Measurements from ENCODE around the gene C9orf85. TPM values are rescaled to one million over a fixed set of nuclear protein-coding genes. Genes with fewer than 3 reads are reported as not detected.
"Not testable (repeated sequence)": the region's sequence is repeated elsewhere in the genome, so short reads cannot be mapped to it uniquely, and the experiment has no call there.

The C9orf85 gene
- total and polyA plus RNA-seq, 7 donors = 5.5 to 13.7 (median 8.5) TPM

- no peaks in the 10 kb centered on the region for H3K9me3 ChIP-seq
- intact Hi-C loops (cut with DNase I) = no loop called here
- no peak overlapping the region for H3K4me3 ChIP-seq
- DNase-seq (no peak), ATAC-seq (no peak)
- H3K4me1 ChIP-seq = no peaks in the 10 kb centered on the region
- TF ChIP-seq, protein P1, sequence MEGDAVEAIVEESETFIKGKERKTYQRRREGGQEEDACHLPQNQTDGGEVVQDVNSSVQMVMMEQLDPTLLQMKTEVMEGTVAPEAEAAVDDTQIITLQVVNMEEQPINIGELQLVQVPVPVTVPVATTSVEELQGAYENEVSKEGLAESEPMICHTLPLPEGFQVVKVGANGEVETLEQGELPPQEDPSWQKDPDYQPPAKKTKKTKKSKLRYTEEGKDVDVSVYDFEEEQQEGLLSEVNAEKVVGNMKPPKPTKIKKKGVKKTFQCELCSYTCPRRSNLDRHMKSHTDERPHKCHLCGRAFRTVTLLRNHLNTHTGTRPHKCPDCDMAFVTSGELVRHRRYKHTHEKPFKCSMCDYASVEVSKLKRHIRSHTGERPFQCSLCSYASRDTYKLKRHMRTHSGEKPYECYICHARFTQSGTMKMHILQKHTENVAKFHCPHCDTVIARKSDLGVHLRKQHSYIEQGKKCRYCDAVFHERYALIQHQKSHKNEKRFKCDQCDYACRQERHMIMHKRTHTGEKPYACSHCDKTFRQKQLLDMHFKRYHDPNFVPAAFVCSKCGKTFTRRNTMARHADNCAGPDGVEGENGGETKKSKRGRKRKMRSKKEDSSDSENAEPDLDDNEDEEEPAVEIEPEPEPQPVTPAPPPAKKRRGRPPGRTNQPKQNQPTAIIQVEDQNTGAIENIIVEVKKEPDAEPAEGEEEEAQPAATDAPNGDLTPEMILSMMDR (IDR thresholded peaks at IDR 0.05) = no peak
- no peaks in the 10 kb centered on the region for H3K27me3 ChIP-seq (ENCODE audit: insufficient read depth in 3 of 3, low read length in 2 of 3)
- H3K27ac ChIP-seq = no peak overlapping the region
- no peaks in the 10 kb centered on the region for H3K36me3 ChIP-seq (ENCODE audit: insufficient read depth in 1 of 2, low read depth in 1 of 2)
Observed at GRCh38 chr9:72005451-72005850, 94.0 kb downstream of the C9orf85 start.

- no peak for DNase-seq
- no peak for ATAC-seq
- WGBS, 3 donors = 51 to 63% (median 59%) methylated on average over 5 of the region's 5 CpGs
- Histone ChIP-seq H3K4me3 (no peak overlapping the region), H3K36me3 (ENCODE audit: insufficient read depth in 1 of 2, low read depth in 1 of 2) (no peaks in the 10 kb centered on the region), H3K9me3 (no peaks in the 10 kb centered on the region), H3K27ac (no peak overlapping the region), H3K27me3 (ENCODE audit: insufficient read depth in 3 of 3, low read length in 2 of 3) (no peaks in the 10 kb centered on the region), H3K4me1 (no peaks in the 10 kb centered on the region)
- intact Hi-C loops (cut with DNase I) = no loop called here
- TF ChIP-seq, protein P1 (IDR thresholded peaks at IDR 0.05) = no peak
Observed at GRCh38 chr9:72006501-72006900, 95.1 kb downstream of the C9orf85 start.

GRCh38 chr9:72007726-72008125 lies 96.3 kb downstream of the C9orf85 start:
- H3K27me3 ChIP-seq (ENCODE audit: insufficient read depth in 3 of 3, low read length in 2 of 3); H3K27ac ChIP-seq; DNase-seq; ATAC-seq; H3K4me3 ChIP-seq; intact Hi-C loops (cut with DNase I); H3K36me3 ChIP-seq (ENCODE audit: insufficient read depth in 1 of 2, low read depth in 1 of 2); H3K4me1 ChIP-seq; H3K9me3 ChIP-seq: not testable (repeated sequence)
- WGBS, 3 donors = 92 to 95% (median 93%) methylated on average over 14 to 20 of the region's 20 CpGs

- Histone ChIP-seq H3K27me3 (ENCODE audit: insufficient read depth in 3 of 3, low read length in 2 of 3) (no peaks in the 10 kb centered on the region), H3K4me1 (no peaks in the 10 kb centered on the region), H3K9me3 (no peaks in the 10 kb centered on the region), H3K36me3 (ENCODE audit: insufficient read depth in 1 of 2, low read depth in 1 of 2) (no peaks in the 10 kb centered on the region), H3K4me3 (no peak overlapping the region), H3K27ac (no peak overlapping the region)
- DNase-seq (no peak), ATAC-seq (no peak)
- intact Hi-C loops (cut with DNase I) = no loop called here
- 81 to 93% (median 85%) methylated on average over 4 of the region's 4 CpGs for WGBS, 3 donors
- TF ChIP-seq, protein P1 (IDR thresholded peaks at IDR 0.05) = no peak
Observed at GRCh38 chr9:72012646-72013045, 101.2 kb downstream of the C9orf85 start.

DNA sequence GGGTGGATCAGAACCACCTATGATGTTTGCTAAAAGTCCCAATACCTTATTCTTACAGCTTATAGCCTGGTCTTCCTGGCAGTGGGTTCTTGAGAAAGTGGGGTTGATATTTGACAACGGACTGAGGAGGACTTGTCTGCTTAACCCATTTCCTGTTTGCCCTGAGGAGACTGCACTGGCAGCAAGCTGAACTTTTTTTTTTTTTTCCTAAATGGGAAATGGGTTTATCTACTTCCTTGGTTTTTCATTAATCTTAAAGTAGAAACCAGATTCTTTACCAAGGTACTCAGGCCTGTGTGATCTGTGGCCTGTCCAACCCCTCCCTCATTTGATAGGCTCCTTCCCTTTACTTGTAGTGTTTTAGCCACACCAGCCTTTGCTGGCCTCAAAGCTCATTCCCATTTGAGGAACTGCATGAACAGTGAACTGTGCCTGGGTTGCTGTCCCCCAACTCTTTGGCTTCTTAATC lies 101.9 kb downstream of the C9orf85 start:
- Histone ChIP-seq H3K27me3 (ENCODE audit: insufficient read depth in 3 of 3, low read length in 2 of 3) (no peaks in the 10 kb centered on the region), H3K4me3 (no peak overlapping the region), H3K27ac (no peak overlapping the region), H3K36me3 (ENCODE audit: insufficient read depth in 1 of 2, low read depth in 1 of 2) (no peaks in the 10 kb centered on the region), H3K9me3 (no peaks in the 10 kb centered on the region), H3K4me1 (no peaks in the 10 kb centered on the region)
- ATAC-seq (no peak), DNase-seq (no peak)
- intact Hi-C loops (cut with DNase I) = no loop called here
- TF ChIP-seq, protein P1 (IDR thresholded peaks at IDR 0.05) = no peak
- 0 to 52% (median 20%) methylated on average over 1 of the region's 1 CpG for WGBS, 3 donors

Data from psoas muscle (tissue), 8 donors.